H4 (cell line): ENCODE measurements around the gene TCFL5. TPM values are rescaled to one million over a fixed set of nuclear protein-coding genes. Genes with fewer than 3 reads are reported as not detected.

Source experiments
- DNase-seq: peaks from one replicate; pipeline ENCODE4 v3.0.0-alpha.2; 2015; ENCODE audit warnings: low spot score
- total RNA-seq: library from RNA; depleted of rRNA; stranded (reverse); fragments of >200 nt; shearing (Covaris generic); gene quantifications from 2 replicates; pipeline ENCODE4 v1.2.3, GENCODE V29; 2014; rRNA removed

The TCFL5 gene
- total RNA-seq, 1 experiment from 2014 or later, result 10.3 TPM

DNA sequence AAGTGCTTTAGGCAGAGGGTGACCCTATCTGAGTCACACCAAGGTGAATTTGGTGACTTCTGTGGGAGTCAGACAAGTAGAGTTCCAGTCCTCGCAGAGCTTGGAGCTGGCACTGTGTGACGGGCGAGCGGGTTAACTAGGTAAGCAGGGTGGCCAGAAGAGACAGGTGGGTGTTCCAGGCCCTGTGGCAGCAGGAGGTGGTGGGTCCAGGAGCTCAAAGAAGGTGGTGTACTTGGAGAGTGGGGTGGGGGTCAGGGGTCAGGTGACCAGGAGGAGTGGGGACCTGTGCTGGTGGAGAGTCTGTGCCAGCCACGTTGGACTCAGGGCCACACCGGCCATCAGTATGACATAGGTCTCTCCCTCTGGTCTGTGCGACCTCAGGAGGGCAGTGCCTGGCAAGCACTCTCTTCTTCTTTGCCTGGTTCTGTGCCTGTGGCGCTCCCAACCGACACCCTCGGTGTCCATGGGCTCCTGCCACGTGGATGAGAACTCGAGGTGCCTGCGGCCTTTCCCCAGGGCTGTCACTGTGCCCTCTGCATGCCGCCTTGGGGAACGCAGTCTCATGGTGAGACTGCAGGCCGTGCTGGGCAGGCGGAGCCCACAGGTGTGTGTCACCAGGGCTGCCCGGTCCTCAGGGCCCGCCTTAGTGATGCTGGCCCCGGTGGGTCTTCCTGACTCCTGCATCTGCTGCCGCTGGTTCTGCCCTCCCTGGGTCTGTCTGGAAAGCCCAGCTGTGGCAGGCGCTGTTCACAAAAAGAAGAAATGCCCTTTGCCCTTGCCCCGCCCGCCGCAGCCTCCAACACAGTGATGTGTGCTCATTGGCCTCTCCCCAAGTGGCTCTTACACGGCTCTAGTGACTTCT is 63.7 kb downstream of the TCFL5 start:
- no peak for DNase-seq

DNA sequence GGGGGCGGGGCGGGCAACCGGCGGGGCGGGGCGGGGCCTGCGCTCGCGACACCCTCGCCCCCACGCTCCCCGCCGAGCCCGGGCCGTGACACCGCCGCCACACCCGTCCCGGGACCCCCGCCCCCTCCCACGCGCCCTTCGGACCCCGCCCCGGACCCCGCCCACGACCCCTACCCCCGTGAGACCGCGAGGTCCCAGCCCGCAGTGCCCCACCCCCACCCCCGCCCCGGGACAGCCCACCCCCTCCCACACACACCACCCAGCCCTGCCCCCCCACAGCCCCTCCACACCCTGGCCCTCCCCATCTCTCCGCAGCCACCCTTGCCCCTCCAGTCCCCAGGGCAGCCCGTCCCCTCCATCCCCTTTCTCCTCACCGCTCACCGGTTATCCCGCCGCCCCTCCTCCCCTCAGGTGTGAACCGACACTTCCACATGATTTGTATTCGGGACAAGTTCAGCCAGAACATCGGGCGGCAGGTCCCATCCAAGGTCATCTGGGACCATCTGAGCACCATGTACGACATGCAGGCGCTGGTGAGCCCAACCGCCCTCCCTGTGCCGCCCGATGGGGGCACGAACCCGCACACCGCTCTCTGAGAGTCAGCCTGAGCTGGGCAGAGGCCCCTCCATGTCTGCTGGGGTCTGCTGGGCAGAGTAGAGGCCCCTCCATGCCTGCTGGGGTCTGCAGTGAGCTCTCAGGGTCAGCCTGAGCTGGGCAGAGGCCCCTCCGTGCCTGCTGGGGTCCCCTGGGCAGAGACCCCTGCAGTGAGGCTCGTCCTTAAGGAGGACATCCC is 64.7 kb downstream of the TCFL5 start:
- DNase-seq, result no peak

DNA sequence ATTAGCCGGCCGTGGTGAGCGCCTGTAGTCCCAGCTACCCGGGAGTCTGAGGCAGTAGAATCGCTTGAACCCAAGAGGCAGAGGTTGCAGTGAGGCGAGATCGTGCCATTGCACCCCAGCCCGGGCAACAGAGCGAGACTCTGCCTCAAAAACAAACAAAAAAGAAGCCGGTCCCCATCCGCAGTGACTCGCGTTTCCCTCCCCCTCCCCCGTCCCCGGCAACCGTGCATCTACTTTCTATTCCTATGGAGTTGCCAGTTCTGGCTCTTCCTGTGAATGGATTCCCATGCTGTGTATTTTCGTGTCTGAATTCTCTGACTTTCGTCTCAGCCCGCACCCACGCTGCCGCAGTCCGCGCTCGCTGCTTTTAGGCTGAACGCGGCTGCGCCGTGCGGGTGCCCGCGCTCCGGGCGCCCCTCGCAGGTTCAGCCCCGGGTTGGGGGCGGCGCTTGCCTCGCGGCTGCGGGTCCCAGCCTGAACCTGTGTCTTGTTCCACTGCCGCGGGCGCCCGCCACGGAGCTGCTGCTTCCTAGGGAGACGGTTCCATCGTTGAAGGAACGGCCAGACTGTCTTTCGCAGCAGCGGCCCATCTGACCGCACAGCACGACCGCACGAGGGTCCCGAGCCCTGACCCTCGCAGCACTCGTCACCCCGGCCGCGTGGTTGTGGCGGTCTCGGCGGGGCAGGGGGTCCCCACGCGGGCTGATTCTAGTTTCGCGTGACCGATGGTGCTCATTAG is 66.4 kb downstream of the TCFL5 start:
- peak; percentile 39 for DNase-seq

DNA sequence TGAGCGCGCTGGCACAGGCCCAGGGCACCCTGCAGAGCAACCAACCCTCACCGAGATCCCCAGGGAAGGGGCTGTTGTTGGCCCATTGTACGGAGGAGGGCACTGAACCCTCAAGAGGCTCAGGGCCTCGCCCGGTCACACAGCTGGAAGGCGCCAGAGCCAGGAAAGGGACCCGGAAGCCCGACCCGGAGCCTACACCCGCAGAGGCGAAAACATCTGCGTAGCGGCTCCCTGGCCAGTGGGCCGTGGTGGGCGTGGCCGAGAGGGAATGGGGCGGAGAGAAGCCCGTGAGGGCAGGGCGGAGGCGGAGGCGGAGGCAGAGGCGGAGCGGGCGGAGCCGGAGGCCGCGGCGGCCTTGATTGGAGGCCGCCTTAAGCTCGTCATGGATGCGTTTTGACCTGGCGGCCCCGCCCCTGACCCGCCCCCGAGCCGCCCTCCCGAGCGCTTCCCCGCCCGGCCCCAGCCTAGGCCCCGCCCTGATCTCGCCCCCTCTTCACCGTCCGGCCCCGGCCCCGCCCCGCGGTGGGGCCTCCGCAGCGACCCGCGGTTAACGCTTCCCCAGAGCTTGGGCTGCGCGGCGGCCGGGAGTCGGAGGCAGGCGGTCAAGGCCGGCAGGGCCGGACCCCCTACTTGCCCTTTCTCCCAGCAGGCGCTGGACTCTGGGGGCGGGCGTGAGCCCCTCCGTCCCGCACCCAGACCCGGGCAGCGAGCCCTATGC is 67.5 kb downstream of the TCFL5 start:
- DNase-seq, result peak; percentile 88

DNA sequence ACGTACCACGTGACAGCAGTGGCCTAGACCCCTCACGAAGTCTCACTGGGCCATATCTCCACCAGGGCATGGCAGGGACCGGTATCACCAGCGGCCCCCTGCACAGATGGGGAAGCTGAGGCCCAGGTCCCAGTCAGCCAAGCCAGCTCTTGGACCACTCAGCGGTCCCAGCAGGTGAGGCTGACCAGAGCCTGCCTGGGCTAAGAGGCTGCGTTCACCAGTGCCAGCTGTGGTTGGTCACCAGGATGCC is 67.9 kb downstream of the TCFL5 start:
- no peak for DNase-seq

DNA sequence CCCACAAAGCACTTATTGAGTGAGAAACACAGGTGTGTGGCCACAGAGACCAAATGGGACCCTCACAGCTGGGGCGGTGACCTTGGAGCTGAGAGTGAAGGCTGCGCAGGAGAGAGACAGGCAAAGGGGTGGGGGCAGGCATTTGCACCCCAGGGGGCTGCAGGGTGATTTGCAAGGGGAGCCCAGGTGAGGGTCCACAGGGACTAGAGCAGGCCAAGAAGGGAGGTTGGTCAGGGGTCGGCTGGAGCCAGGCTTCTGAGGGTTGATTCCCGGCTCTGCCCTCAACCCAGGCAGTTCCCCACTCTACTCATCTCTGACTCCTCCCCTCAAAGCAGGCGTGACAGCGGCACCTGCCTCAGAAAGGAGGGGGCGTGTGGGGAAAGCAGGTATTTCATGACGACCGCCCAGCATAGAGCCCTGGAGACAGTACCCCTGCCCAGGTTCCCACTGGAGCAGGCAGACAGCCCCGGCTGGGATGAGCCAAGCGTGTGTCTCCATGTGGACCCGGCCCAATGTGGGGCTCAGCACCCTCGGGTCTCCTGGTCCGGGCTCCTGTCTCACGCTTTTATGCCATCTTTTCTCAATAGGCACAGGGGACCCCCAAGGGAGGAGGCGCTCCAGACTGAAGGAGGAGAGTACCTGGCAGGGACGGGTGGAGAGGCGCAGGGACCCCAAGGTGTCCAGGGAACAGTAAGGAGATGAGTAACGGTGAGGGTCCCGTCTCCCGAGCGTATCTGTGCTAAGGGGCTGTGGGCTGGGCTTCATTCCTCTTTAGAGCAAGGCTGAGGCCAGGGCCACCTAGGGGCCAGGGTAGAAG is 68.5 kb downstream of the TCFL5 start:
- no peak for DNase-seq

DNA sequence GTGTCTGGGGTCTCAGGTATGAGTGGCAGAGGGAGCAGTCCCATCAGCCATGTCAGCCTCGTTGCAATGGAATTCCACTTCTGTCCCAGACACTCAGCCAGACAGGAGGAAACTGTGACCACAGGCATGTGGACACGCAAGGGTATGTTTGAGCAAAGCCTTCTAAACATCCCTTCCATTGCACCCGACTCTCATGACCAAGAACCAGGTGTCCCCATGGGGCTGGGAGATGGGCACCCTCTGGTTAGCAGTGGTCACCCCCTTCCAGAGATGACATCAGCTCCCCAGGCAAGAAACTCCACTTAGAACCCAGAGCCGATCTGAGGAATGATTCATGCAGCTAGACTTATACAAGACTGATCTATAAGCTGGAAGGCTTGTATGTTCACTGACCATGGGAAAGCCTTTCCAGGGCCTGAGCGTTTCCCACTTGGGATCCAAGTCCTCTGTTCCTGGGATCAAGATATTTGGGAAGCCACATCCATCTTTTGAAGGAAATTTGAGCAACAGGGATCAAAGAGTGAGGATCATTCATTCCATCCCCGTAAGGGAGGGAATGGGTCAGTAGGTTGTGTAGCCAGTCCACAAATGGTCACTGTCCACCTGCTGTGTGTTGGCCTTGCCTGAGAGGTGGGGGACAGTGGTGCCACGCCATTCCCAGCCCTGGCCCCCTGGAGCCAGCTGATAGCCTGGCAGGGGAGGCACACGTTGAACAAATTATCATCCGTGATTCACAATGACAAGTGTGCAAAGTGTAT is 69.3 kb downstream of the TCFL5 start:
- no peak for DNase-seq

DNA sequence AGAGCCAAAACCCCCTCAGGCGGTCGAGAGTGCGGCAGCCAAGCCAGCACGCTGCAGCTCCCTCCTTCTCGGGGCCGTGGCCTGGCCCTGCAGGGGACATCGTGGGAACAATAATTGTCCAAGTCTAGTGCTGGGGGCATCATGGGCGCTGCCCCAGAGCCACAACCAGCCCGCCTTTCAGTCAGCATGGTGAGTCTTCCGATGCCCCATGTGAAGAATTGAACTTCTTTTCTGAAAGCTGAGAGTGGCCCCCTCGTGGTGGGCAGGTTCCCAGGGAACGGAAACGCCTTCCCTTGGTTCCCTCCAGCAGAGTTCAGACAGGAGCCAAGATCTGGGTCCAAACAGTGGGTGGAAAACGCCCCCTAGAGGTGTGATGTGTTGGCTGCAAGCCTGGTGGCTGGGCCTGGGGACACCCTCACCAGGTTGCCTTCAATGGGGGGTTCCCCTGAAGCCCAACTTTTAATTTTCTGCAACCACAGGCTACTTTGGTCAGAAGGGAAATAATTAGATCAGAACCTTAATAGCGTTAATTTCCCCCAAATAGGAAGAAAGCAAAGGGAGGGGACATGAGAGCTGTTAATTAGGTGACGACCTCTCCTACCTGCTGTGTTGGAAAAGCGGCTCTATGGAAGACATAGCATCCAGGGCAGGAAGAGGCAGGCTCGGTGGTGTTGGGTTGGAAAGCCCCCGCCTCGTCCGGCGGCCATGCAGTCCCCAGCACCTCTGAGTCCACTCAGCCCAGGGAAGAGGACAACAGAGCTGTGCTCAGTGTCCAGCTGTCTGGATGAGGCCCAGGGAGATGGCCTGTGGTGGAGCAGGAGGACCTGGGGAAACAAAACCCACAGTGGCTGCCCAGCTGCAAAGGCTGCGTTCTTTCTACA is 70.1 kb downstream of the TCFL5 start:
- peak; percentile 87 for DNase-seq

Other genes with a start within 250 kb of the TCFL5 start
- 4.7 and 4.9 TPM in 2 replicates for gene SLCO4A1, start 219.3 kb downstream of the TCFL5 start, total RNA-seq
- not detected in 2 replicates for gene NTSR1, start 153.0 kb downstream of the TCFL5 start, total RNA-seq
- 33.9 and 34.2 TPM in 2 replicates for gene MRGBP, start 65.3 kb downstream of the TCFL5 start, total RNA-seq
- 30.9 and 43.8 TPM in 2 replicates for gene OGFR, start 57.0 kb downstream of the TCFL5 start, total RNA-seq
- not detected in 2 replicates for gene COL9A3, start 44.8 kb downstream of the TCFL5 start, total RNA-seq
- gene DIDO1, start 64.7 kb upstream of the TCFL5 start, total RNA-seq, result 14.7 and 16.9 TPM in 2 replicates
- gene GID8, start 76.3 kb upstream of the TCFL5 start, total RNA-seq, result 19.6 and 23.7 TPM in 2 replicates
- not detected in 2 replicates for gene SLC17A9, start 90.9 kb upstream of the TCFL5 start, total RNA-seq
- not detected in 2 replicates for gene BHLHE23, start 145.1 kb upstream of the TCFL5 start, total RNA-seq